DOHH2 (cell line): Measurements from ENCODE around the gene PRDM16.

Experiments used
- H3F3A ChIP-seq: fragments of 200-600 bp; sonication (generic), shearing (Covaris generic); 2 replicates; pipeline ENCODE4 v1.6.0; 2016; ENCODE audit warnings: antibody characterized with exemption, mild to moderate bottlenecking; ENCODE audit not compliant: control insufficient read depth, insufficient read depth
- H3K27ac ChIP-seq: fragments of 200-600 bp; sonication (generic); 2 replicates; pipeline ENCODE4 v1.5.1; 2014; ENCODE audit warnings: low read depth, mild to moderate bottlenecking, low read length, moderate library complexity
- H3K27me3 ChIP-seq: fragments of 200-600 bp; sonication (generic); 2 replicates; pipeline ENCODE4 v1.6.1; 2014; ENCODE audit warnings: mild to moderate bottlenecking, low read length, mixed read lengths; ENCODE audit not compliant: control insufficient read depth
- H3K36me3 ChIP-seq: fragments of 200-600 bp; sonication (generic); 2 replicates; pipeline ENCODE4 v1.6.1; 2014; ENCODE audit warnings: mild to moderate bottlenecking, low read length, moderate library complexity, mixed read lengths; ENCODE audit not compliant: control insufficient read depth
- H3K4me1 ChIP-seq: fragments of 200-600 bp; sonication (generic); 2 replicates; pipeline ENCODE4 v1.6.1; 2014; ENCODE audit warnings: mild to moderate bottlenecking, low read length, mixed read lengths; ENCODE audit not compliant: control insufficient read depth
- H3K4me2 ChIP-seq: fragments of 200-600 bp; sonication (generic); 2 replicates; pipeline ENCODE4 v1.6.0; 2014; ENCODE audit warnings: mild to moderate bottlenecking, low read length, moderate library complexity
- H3K4me3 ChIP-seq: fragments of 200-600 bp; sonication (generic); 2 replicates; pipeline ENCODE4 v1.5.1; 2014; ENCODE audit warnings: mild to moderate bottlenecking, low read length, mixed read lengths
- H3K79me2 ChIP-seq: fragments of 200-600 bp; sonication (generic); 2 replicates; pipeline ENCODE4 v1.6.1; 2014; ENCODE audit warnings: mild to moderate bottlenecking, low read length, mixed read lengths; ENCODE audit not compliant: control insufficient read depth
- H3K9me2 ChIP-seq: fragments of 200-600 bp; sonication (generic); replicated peaks from 2 replicates; pipeline ENCODE4 v1.6.1; 2014; ENCODE audit warnings: mild to moderate bottlenecking, low read length, mixed read lengths; ENCODE audit not compliant: control insufficient read depth
- H3K9me3 ChIP-seq: fragments of 200-600 bp; sonication (generic); 2 replicates; pipeline ENCODE4 v1.6.1; 2014; ENCODE audit warnings: antibody characterized with exemption, low read length, mixed read lengths; ENCODE audit not compliant: control insufficient read depth, insufficient read depth
- H4K20me1 ChIP-seq: fragments of 200-600 bp; sonication (generic); 2 replicates; pipeline ENCODE4 v1.6.0; 2014; ENCODE audit warnings: low read depth, mild to moderate bottlenecking, antibody characterized with exemption, low read length, moderate library complexity; ENCODE audit not compliant: control insufficient read depth, insufficient read depth
- EZH2phosphoT487 ChIP-seq: fragments of 200-600 bp; sonication (generic); IDR thresholded peaks from 2 replicates; pipeline ENCODE4 v1.6.1; 2017; ENCODE audit warnings: borderline replicate concordance, mild to moderate bottlenecking, antibody characterized with exemption, low read length, moderate library complexity, mixed read lengths
- TF ChIP-seq, protein P1 (sequence below): fragments of 200-600 bp; sonication (generic); IDR thresholded peaks from one replicate; pipeline ENCODE4 v1.5.1; 2014; ENCODE audit warnings: antibody characterized with exemption, mild to moderate bottlenecking, low read depth, low read length; ENCODE audit not compliant: poor library complexity, severe bottlenecking

The PRDM16 gene

DNA sequence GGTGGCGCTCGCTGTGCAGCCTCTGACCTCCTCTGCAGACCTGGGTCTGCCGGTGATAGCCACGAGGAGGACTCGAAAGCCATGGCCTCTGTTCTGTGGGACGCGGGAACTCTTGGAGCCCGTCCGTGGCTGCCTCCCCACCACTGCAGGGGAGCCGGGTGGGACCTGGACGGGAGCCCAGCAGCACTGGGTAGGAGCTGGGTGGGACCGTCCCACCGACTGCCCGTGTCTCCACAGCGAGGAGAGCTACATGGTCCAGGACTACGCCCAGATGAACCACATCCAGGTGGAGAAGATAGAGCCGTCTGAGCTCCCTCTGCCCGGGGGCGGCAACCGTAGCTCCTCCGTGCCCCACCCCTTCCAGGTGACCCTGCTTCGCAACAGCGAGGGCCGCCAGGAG, 409.2 kb downstream of the PRDM16 start:
- Histone ChIP-seq H3K4me2 (no peak overlapping the region), H3K36me3 (no peaks in the 10 kb centered on the region), H3K9me3 (no peaks in the 10 kb centered on the region), H3K4me1 (no peaks in the 10 kb centered on the region), H4K20me1 (no peaks in the 10 kb centered on the region), H3K4me3 (no peak overlapping the region), H3K79me2 (no peaks in the 10 kb centered on the region), H3K27ac (no peak overlapping the region), H3K27me3 (no peaks in the 10 kb centered on the region), H3K9me2 (no peaks in the 10 kb centered on the region), H3F3A (no peaks in the 10 kb centered on the region)
- no peak for TF ChIP-seq EZH2phosphoT487

DNA sequence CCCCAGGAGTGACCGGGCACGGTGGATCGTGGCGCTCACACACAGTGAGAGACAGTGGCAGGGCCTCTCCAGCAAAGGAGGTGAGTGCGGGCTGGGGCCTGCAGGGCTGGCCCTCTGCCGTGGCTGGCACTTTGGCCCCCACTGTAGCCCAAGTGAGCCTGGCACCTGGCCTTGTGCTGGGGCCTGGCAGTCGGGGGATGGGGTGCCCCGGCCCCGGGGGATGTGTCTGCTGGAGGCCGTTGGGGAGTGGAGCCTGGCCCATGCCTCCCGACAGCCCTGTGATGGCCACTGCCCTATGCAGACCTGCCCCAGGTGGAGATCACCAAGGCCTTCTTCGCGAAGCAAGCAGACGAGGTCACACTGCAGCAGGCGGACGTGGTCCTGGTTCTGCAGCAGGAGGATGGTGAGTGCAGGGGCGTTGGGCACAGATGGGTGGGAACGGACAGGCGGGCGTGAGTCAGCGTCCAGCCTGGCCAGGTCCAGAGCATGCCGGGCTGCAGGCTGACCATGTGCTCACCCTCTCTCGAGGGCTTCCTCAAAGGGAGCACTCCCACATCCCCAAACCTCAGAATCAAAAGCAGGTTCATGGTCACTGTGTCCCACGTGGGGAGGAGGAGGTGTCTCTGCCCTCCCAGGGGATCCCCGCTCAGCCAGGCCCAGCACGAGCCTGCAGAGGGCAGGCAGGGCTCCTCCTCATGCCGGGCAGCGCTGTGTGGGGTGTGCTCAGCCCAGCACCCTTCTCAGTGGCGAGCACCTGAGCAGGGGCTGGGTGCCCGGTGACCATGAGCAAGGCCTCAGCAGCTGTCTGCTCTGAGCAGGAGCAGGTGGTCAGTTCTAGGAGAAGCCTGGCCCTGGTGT, 410.7 kb downstream of the PRDM16 start:
- Histone ChIP-seq H3K9me2 (no peaks in the 10 kb centered on the region), H3K79me2 (no peaks in the 10 kb centered on the region), H3K27ac (no peak overlapping the region), H3K4me1 (no peaks in the 10 kb centered on the region), H3K36me3 (no peaks in the 10 kb centered on the region), H3K9me3 (no peaks in the 10 kb centered on the region), H3K4me2 (no peak overlapping the region), H3K27me3 (no peaks in the 10 kb centered on the region), H3K4me3 (no peak overlapping the region), H4K20me1 (no peaks in the 10 kb centered on the region), H3F3A (no peaks in the 10 kb centered on the region)
- TF ChIP-seq, protein P1, sequence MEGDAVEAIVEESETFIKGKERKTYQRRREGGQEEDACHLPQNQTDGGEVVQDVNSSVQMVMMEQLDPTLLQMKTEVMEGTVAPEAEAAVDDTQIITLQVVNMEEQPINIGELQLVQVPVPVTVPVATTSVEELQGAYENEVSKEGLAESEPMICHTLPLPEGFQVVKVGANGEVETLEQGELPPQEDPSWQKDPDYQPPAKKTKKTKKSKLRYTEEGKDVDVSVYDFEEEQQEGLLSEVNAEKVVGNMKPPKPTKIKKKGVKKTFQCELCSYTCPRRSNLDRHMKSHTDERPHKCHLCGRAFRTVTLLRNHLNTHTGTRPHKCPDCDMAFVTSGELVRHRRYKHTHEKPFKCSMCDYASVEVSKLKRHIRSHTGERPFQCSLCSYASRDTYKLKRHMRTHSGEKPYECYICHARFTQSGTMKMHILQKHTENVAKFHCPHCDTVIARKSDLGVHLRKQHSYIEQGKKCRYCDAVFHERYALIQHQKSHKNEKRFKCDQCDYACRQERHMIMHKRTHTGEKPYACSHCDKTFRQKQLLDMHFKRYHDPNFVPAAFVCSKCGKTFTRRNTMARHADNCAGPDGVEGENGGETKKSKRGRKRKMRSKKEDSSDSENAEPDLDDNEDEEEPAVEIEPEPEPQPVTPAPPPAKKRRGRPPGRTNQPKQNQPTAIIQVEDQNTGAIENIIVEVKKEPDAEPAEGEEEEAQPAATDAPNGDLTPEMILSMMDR = no peak
- no peak for TF ChIP-seq EZH2phosphoT487

DNA sequence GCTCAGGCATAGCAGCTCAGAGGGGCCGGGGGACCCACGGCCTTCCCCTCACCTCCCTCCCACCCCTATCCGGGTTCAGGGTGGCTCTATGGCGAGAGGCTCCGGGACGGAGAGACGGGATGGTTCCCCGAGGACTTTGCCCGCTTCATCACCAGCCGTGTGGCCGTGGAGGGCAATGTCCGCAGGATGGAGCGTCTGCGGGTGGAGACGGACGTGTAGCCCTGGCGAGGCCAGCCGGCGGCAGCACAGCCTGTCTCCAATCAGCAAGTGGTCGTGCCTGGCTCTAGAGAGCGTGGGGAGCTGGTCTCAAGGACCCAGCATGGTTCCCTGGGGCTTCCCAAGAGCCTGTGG, 411.3 kb downstream of the PRDM16 start:
- H3K9me3 ChIP-seq = no peaks in the 10 kb centered on the region
- no peak overlapping the region for H3K4me2 ChIP-seq
- no peaks in the 10 kb centered on the region for H3K9me2 ChIP-seq
- H3K79me2 ChIP-seq = no peaks in the 10 kb centered on the region
- no peak overlapping the region for H3K27ac ChIP-seq
- no peaks in the 10 kb centered on the region for H4K20me1 ChIP-seq
- H3K36me3 ChIP-seq = no peaks in the 10 kb centered on the region
- H3K4me1 ChIP-seq = no peaks in the 10 kb centered on the region
- no peak overlapping the region for H3K4me3 ChIP-seq
- H3F3A ChIP-seq = no peaks in the 10 kb centered on the region
- TF ChIP-seq EZH2phosphoT487 = no peak
- TF ChIP-seq, protein P1 = no peak
- H3K27me3 ChIP-seq = no peaks in the 10 kb centered on the region

DNA sequence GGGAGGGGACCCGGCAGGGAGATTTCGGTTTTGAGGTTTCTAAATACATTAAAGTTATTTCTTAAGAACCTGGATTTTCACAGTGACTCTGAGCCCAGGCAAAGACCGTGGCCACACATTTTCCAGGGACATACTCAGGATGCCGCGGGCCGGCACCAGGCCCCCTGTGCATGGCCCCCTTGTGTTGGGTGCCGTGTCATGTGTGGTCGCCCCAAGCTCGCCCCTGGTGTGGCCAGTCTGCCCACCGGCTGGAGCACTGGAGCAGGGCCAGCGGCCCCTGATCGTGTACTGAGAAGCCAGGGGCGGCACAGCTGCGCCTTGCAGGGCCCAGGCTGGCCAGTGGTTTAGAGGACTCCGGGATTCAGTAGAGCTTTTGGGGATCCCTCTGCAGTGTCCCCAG, 412.0 kb downstream of the PRDM16 start:
- no peak for TF ChIP-seq EZH2phosphoT487
- TF ChIP-seq, protein P1 = no peak
- Histone ChIP-seq H3K27me3 (no peaks in the 10 kb centered on the region), H3K9me3 (no peaks in the 10 kb centered on the region), H3K4me3 (no peak overlapping the region), H3K36me3 (no peaks in the 10 kb centered on the region), H3K4me2 (no peak overlapping the region), H4K20me1 (no peaks in the 10 kb centered on the region), H3F3A (no peaks in the 10 kb centered on the region), H3K79me2 (no peaks in the 10 kb centered on the region), H3K27ac (no peak overlapping the region), H3K9me2 (no peaks in the 10 kb centered on the region), H3K4me1 (no peaks in the 10 kb centered on the region)
